HepG2 (cell line): Measurements from ENCODE around the gene ZFP36L2. TPM values are rescaled to one million over a fixed set of nuclear protein-coding genes. Genes with fewer than 3 reads are reported as not detected.

Experiments
- GATA4 ChIP-seq: sonication (generic); IDR thresholded peaks from 2 replicates; pipeline ENCODE4 v1.6.1; 2016; ENCODE audit warnings: antibody characterized with exemption, low read depth, borderline replicate concordance
- HHEX ChIP-seq: IDR thresholded peaks from 2 replicates; pipeline ENCODE4 v1.6.1; 2016; ENCODE audit warnings: control low read depth
- HNRNPK ChIP-seq: fragments of 200-400 bp; formaldehyde crosslinking; IDR thresholded peaks from 2 replicates; pipeline ENCODE4 v1.6.1; 2018; ENCODE audit warnings: low read length, low read depth, moderate library complexity, mild to moderate bottlenecking; ENCODE audit not compliant: poor library complexity, severe bottlenecking
- KDM4B ChIP-seq: sonication (generic); formaldehyde crosslinking; IDR thresholded peaks from 2 replicates; pipeline ENCODE4 v1.4.0; 2020; ENCODE audit warnings: missing genetic modification reagents
- KIAA2018 ChIP-seq: sonication (generic); formaldehyde crosslinking; IDR thresholded peaks from 2 replicates; pipeline ENCODE4 v1.5.0; 2020; ENCODE audit warnings: mild to moderate bottlenecking, missing genetic modification reagents, borderline replicate concordance
- KLF9 ChIP-seq: IDR thresholded peaks from 2 replicates; pipeline ENCODE4 v1.6.1; 2016; ENCODE audit warnings: low read depth
- MXD1 ChIP-seq: sonication (generic); formaldehyde crosslinking; IDR thresholded peaks from 2 replicates; pipeline ENCODE4 v1.4.0; 2020; ENCODE audit warnings: mild to moderate bottlenecking, missing genetic modification reagents
- REXO4 ChIP-seq: sonication (generic); formaldehyde crosslinking; IDR thresholded peaks from 2 replicates; pipeline ENCODE4 v1.8.0; 2022; ENCODE audit warnings: missing genetic modification reagents, mild to moderate bottlenecking, borderline replicate concordance
- SP5 ChIP-seq: IDR thresholded peaks from 2 replicates; pipeline ENCODE4 v1.6.1; 2016; ENCODE audit warnings: low read depth, borderline replicate concordance
- ZBTB4 ChIP-seq: sonication (generic); formaldehyde crosslinking; IDR thresholded peaks from 2 replicates; pipeline ENCODE4 v1.4.0; 2020; ENCODE audit warnings: missing genetic modification reagents, mild to moderate bottlenecking, borderline replicate concordance
- ZFP36 ChIP-seq: fragments of 150-350 bp; IDR thresholded peaks from 2 replicates; pipeline ENCODE4 v1.6.1; 2018; ENCODE audit warnings: borderline replicate concordance, low read length, low read depth; ENCODE audit not compliant: partially characterized antibody
- ZMYM2 ChIP-seq: sonication (generic); formaldehyde crosslinking; IDR thresholded peaks from 2 replicates; pipeline ENCODE4 v1.8.0; 2022; ENCODE audit warnings: mild to moderate bottlenecking, missing genetic modification reagents
- ZXDC ChIP-seq: sonication (generic); formaldehyde crosslinking; IDR thresholded peaks from 2 replicates; pipeline ENCODE4 v1.5.0; 2020; ENCODE audit warnings: mild to moderate bottlenecking, missing genetic modification reagents
- polyA plus RNA-seq, 8 experiments: library from polyadenylated mRNA; depleted of rRNA in 3 of 8; stranded (reverse) in 7 of 8; unstranded in 1 of 8; fragments of >200 nt; fragmentation: Illumina TruSeq in 4 of 8; extraction: Trizol in 4 of 8; gene quantifications; 2 replicates each; pipeline versions ENCODE4 v1.2.1 to v1.2.3, GENCODE V29; 2011 to 2016; ENCODE audit warnings: low read depth in 4 of 8, missing spikeins in 1 of 8, mixed read lengths in 1 of 8; ENCODE audit not compliant: insufficient read depth in 1 of 8
- total RNA-seq, 5 experiments: library from RNA; depleted of rRNA; stranded (reverse); fragments of >200 nt; fragmentation: Illumina TruSeq; extraction: Trizol; gene quantifications; 2 replicates each; pipeline ENCODE4 v1.2.3, GENCODE V29; 2016; ENCODE audit warnings: low read depth in 1 of 5

The ZFP36L2 gene
- total and polyA plus RNA-seq, 2 of the 13 experiments (the other 11 are each of a cell fraction or from before 2014, with no cell fraction given): 11.2 to 21.8 TPM

GRCh38 chr2:43210467-43211303, 15.7 kb downstream of the ZFP36L2 start (continued):
- TF ChIP-seq MXD1 (CRISPR knock-in tag) (peak; percentile 76; the same call in 1 of the 2 replicates), ZMYM2 (CRISPR knock-in tag) (peak; percentile 95), KIAA2018 (CRISPR knock-in tag) (no peak), ZFP36 (no peak), GATA4 (0 out of 2 replicates have a peak, but pooled peaks have one; percentile 33), HHEX (CRISPR knock-in tag) (no peak), ZBTB4 (CRISPR knock-in tag) (peak; percentile 90; the same call in 1 of the 2 replicates), KLF9 (CRISPR knock-in tag) (no peak), ZXDC (CRISPR knock-in tag) (0 out of 2 replicates have a peak, but pooled peaks have one; percentile 40), REXO4 (CRISPR knock-in tag) (no peak), HNRNPK (no peak), KDM4B (CRISPR knock-in tag) (no peak; the same call in 1 of the 2 replicates), SP5 (CRISPR knock-in tag) (peak; percentile 87)
